ENCODE results near the gene PATJ. TPM values are rescaled to one million over a fixed set of nuclear protein-coding genes. Genes with fewer than 3 reads are reported as not detected.
"Not testable (repeated sequence)": the region's sequence is repeated elsewhere in the genome, so short reads cannot be mapped to it uniquely, and the experiment has no call there.

The PATJ gene, protein sequence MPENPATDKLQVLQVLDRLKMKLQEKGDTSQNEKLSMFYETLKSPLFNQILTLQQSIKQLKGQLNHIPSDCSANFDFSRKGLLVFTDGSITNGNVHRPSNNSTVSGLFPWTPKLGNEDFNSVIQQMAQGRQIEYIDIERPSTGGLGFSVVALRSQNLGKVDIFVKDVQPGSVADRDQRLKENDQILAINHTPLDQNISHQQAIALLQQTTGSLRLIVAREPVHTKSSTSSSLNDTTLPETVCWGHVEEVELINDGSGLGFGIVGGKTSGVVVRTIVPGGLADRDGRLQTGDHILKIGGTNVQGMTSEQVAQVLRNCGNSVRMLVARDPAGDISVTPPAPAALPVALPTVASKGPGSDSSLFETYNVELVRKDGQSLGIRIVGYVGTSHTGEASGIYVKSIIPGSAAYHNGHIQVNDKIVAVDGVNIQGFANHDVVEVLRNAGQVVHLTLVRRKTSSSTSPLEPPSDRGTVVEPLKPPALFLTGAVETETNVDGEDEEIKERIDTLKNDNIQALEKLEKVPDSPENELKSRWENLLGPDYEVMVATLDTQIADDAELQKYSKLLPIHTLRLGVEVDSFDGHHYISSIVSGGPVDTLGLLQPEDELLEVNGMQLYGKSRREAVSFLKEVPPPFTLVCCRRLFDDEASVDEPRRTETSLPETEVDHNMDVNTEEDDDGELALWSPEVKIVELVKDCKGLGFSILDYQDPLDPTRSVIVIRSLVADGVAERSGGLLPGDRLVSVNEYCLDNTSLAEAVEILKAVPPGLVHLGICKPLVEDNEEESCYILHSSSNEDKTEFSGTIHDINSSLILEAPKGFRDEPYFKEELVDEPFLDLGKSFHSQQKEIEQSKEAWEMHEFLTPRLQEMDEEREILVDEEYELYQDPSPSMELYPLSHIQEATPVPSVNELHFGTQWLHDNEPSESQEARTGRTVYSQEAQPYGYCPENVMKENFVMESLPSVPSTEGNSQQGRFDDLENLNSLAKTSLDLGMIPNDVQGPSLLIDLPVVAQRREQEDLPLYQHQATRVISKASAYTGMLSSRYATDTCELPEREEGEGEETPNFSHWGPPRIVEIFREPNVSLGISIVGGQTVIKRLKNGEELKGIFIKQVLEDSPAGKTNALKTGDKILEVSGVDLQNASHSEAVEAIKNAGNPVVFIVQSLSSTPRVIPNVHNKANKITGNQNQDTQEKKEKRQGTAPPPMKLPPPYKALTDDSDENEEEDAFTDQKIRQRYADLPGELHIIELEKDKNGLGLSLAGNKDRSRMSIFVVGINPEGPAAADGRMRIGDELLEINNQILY (N-terminal part only)
- 2.4 TPM for polyA plus RNA-seq (2012; ENCODE audit: low read depth, missing spikeins)

DNA sequence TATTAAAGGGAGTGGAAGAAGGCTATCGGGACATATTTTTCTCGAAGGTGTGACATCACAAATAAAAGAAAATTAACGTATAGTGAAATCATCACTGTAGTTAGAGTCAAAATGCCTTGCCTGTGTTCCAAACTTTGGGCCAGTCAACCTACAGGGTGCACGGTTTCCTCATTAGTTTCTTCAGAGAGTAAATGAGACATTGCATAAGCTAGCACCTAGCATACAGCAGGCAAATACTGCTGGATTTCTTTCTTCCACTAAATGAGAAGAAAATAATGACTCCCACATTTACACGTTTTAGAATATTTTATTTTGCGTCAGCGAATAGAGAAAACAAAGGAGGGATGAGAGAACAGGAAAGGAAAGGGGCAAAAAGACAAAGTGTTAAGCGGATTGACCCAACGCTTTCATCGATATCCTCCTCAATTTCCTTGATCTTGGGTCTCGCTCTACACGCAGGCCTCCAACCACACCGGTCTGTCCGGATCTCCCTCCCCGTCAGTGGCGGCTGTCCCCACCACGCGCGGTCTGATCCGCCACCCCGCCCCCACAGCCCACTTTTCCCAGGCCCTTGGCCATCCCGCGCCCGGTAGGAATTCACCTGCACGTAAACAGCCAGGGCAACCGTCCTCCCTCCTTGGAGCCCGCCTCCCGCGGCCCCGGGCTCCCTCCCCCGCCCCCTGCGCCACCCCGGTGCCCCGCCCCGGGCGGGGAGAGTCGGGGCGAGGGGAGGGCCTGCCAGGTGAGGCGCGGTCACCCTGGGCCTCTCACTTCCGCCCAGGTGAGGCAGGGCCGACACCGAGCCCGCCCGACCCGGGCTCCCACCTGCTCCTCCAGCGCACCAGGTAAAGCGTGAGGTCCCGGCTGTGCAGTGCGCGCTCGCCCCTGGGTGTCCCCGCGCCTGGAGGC lies at the start of gene PATJ:
PATJ (plus strand) TSS at position 770 of the 909 bp plus-strand sequence. CDS start 20,413 bp downstream, outside the sequence.
- TF ChIP-seq POLR2A (IDR thresholded peaks at IDR 0.05; ENCODE audit: low read depth, low read length) (no peak), SPI1 (IDR thresholded peaks at IDR 0.05; ENCODE audit: low read depth, low read length) (peak; percentile 39; the same call in 1 of the 2 replicates)
- DNase-seq (ENCODE audit: insufficient read length, low spot score) (peak; percentile 78), FAIRE-seq (peak; percentile 64)

- DNase-seq (ENCODE audit: insufficient read length, low spot score): no peak
- TF ChIP-seq POLR2A (IDR thresholded peaks at IDR 0.05; ENCODE audit: low read depth, low read length) (no peak), PAX5 (IDR thresholded peaks at IDR 0.05; ENCODE audit: insufficient read depth, low read length, severe bottlenecking) (no peak), POU2F2 (IDR thresholded peaks at IDR 0.05; ENCODE audit: low read depth, low read length) (no peak), TAF1 (IDR thresholded peaks at IDR 0.05; ENCODE audit: low read depth, low read length) (no peak)
- no peak for FAIRE-seq
Observed at GRCh38 chr1:61699911-61700851, 42.1 kb upstream of the PATJ start.

DNA sequence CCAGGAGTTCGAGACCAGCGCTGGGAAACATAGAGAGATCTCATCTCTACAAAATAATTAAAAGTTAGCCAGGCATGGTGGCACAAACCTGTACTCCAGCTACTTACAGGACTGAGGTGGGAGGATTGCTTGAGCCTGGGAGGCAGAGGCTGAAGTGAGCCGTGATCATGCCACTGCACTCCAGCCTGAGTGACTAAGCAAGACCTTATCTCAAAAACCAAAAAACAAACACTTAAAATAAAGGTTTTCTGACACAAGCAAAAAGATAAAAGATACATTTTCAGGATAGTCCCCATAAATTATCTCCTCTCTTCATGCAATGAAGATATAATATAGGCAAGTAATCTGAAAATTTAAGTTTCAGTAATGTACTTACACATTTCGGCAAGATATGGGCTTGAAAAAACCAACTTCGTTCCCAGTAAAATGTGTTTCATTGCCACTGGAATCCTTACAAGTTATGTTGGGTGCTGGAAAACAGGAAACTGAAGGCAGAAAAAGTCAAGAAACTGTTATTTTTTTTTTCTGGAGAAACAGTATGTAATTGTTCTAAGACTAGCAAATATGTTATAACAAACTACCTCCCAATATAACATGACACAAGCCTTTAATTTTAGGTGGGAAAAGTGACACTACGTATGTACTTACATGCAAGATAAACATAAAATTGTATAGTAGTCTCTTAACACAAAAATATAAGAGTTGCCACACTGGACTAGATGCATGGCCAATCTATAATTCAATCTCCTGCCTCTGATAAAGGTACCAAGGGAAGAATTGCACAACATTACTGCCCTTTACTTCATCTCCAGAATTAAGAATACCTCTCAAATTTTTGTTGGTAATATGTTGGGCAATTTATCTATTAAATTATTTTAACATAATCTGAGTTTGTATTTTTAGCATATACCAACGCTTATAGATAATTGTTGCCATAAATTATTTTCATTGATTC lies 33.0 kb upstream of the PATJ start:
- FAIRE-seq (no peak), DNase-seq (ENCODE audit: insufficient read length, low spot score) (no peak)

GRCh38 chr1:61709908-61710289 lies 32.4 kb upstream of the PATJ start:
- FAIRE-seq (no peak), DNase-seq (ENCODE audit: insufficient read length, low spot score) (no peak)
- no peak for TF ChIP-seq POLR2A (IDR thresholded peaks at IDR 0.05; ENCODE audit: low read depth, low read length)
- no peak for TF ChIP-seq POLR2AphosphoS5 (IDR thresholded peaks at IDR 0.05; ENCODE audit: low read depth, low read length)
- no peak for TF ChIP-seq TAF1 (IDR thresholded peaks at IDR 0.05; ENCODE audit: low read depth, low read length)
- TF ChIP-seq POU2F2 (IDR thresholded peaks at IDR 0.05; ENCODE audit: low read depth, low read length): no peak
- TF ChIP-seq SPI1 (IDR thresholded peaks at IDR 0.05; ENCODE audit: low read depth, low read length): no peak
- no peak for TF ChIP-seq PAX5 (IDR thresholded peaks at IDR 0.05; ENCODE audit: insufficient read depth, low read length, severe bottlenecking)

More for the DNA sequence above, 33.0 kb upstream of the PATJ start:
- TF ChIP-seq POLR2A (IDR thresholded peaks at IDR 0.05; ENCODE audit: low read depth, low read length): no peak
- TF ChIP-seq POU2F2 (IDR thresholded peaks at IDR 0.05; ENCODE audit: low read depth, low read length): no peak
- no peak for TF ChIP-seq TAF1 (IDR thresholded peaks at IDR 0.05; ENCODE audit: low read depth, low read length)
- no peak for TF ChIP-seq PAX5 (IDR thresholded peaks at IDR 0.05; ENCODE audit: insufficient read depth, low read length, severe bottlenecking)
- no peak for TF ChIP-seq POLR2AphosphoS5 (IDR thresholded peaks at IDR 0.05; ENCODE audit: low read depth, low read length)
- no peak for TF ChIP-seq SPI1 (IDR thresholded peaks at IDR 0.05; ENCODE audit: low read depth, low read length)

GRCh38 chr1:61711257-61711656 lies 31.0 kb upstream of the PATJ start:
- not testable (repeated sequence) for DNase-seq (ENCODE audit: insufficient read length, low spot score); FAIRE-seq

- TF ChIP-seq POU2F2 (IDR thresholded peaks at IDR 0.05; ENCODE audit: low read depth, low read length) (no peak), TAF1 (IDR thresholded peaks at IDR 0.05; ENCODE audit: low read depth, low read length) (no peak), POLR2A (IDR thresholded peaks at IDR 0.05; ENCODE audit: low read depth, low read length) (no peak), SPI1 (IDR thresholded peaks at IDR 0.05; ENCODE audit: low read depth, low read length) (no peak), PAX5 (IDR thresholded peaks at IDR 0.05; ENCODE audit: insufficient read depth, low read length, severe bottlenecking) (no peak), POLR2AphosphoS5 (IDR thresholded peaks at IDR 0.05; ENCODE audit: low read depth, low read length) (no peak)
- FAIRE-seq: no peak
- no peak for DNase-seq (ENCODE audit: insufficient read length, low spot score)
Observed at GRCh38 chr1:61711969-61712368, 30.3 kb upstream of the PATJ start.

DNA sequence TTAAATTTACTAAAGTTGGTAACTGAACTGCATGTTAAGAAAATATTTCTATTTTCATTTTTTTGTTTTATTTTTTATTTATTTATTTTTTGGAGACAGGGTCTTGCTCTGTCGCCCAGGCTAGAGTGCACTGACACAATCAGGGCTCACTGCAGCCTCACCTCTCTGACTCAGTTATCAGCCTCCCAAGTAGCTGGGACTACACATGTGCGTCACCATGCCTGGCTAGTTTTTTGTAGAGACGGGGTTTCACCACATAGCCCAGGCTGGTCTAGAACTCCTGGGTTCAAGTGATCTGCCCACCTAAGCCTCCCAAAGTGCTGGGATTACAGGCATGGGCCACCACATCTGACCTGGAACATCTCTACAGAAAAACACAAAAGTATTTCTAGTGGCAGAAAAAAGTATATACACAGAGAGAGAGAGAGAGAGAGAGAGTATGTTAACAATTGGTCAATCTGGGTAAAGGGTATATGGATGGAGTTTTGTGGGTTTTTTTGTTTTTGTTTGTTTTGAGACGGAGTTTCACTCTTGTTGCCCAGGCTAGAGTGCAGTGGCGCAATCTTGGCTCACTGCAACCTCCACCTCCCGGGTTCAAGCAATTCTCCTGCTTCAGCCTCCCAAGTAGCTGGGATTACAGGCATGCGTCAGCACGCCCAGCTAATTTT lies 23.1 kb upstream of the PATJ start:
- FAIRE-seq; DNase-seq (ENCODE audit: insufficient read length, low spot score): not testable (repeated sequence)
